WTC11 (cell line): ENCODE results near the gene HSPA4.

ENCODE experiments used
- RORB ChIP-seq: fragments of 250-450 bp; sonication (Bioruptor Pico); IDR thresholded peaks from 2 replicates; pipeline ENCODE4 v1.9.0; 2021; ENCODE audit warnings: mild to moderate bottlenecking
- SMAD3 ChIP-seq: sonication (generic); formaldehyde crosslinking; IDR thresholded peaks from 2 replicates; pipeline ENCODE4 v1.8.0; 2022; ENCODE audit warnings: missing genetic modification reagents, mild to moderate bottlenecking, borderline replicate concordance
- TCF7 ChIP-seq: sonication (generic); formaldehyde crosslinking; IDR thresholded peaks from 2 replicates; pipeline ENCODE4 v1.8.0; 2022; ENCODE audit warnings: mild to moderate bottlenecking, low read depth, missing genetic modification reagents, moderate library complexity
- ZNF138 ChIP-seq: sonication (generic); formaldehyde crosslinking; conservative IDR thresholded peaks from 2 replicates; pipeline ENCODE4 v1.8.1; 2022; ENCODE audit warnings: mild to moderate bottlenecking, moderate library complexity, missing genetic modification reagents
- TF ChIP-seq, protein P1 (sequence below): fragments of 200-600 bp; IDR thresholded peaks from 2 replicates; pipeline ENCODE4 v1.8.0; 2022; ENCODE audit warnings: antibody characterized with exemption
- TF ChIP-seq, protein P2 (sequence below): sonication (generic); formaldehyde crosslinking; IDR thresholded peaks from 2 replicates; pipeline ENCODE4 v1.8.0; 2023; ENCODE audit warnings: missing genetic modification reagents, mild to moderate bottlenecking, borderline replicate concordance
- TF ChIP-seq, protein P3 (sequence below): sonication (generic); formaldehyde crosslinking; IDR thresholded peaks from 2 replicates; pipeline ENCODE4 v1.8.1; 2023; ENCODE audit warnings: mild to moderate bottlenecking, missing genetic modification reagents
- TF ChIP-seq, protein P4 (sequence below): sonication (generic); formaldehyde crosslinking; IDR thresholded peaks from 2 replicates; pipeline ENCODE4 v1.8.0; 2022; ENCODE audit warnings: mild to moderate bottlenecking, missing genetic modification reagents
- TF ChIP-seq, protein P5 (sequence below): sonication (generic); formaldehyde crosslinking; IDR thresholded peaks from 2 replicates; pipeline ENCODE4 v1.8.0; 2022; ENCODE audit warnings: mild to moderate bottlenecking, missing genetic modification reagents
- TF ChIP-seq, protein P6 (sequence below): sonication (generic); formaldehyde crosslinking; IDR thresholded peaks from 2 replicates; pipeline ENCODE4 v1.8.1; 2022; ENCODE audit warnings: mild to moderate bottlenecking, missing genetic modification reagents, moderate library complexity, borderline replicate concordance
- TF ChIP-seq, protein P7 (sequence below): sonication (generic); formaldehyde crosslinking; IDR thresholded peaks from 2 replicates; pipeline ENCODE4 v1.8.1; 2022; ENCODE audit warnings: low read depth, mild to moderate bottlenecking, moderate library complexity, missing genetic modification reagents, borderline replicate concordance

DNA sequence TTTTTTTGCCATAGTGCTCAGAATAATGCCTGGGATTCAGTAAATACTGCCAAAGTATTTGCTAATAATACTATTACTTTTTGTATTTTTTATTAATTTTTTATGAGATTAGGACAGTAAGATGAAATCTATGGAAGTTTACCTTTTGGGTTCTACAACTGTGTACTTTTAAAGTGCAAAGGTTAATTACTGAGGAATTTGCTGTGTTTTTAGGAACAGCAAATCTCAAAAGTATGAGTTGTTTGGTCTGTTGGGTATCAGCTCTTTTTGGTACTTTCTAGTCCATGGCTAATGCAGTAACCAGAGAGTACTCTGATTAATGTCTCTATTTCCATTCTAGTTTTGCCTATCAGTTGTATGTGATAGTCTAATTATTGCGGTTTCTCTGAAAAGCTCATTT lies 5.1 kb downstream of the HSPA4 start:
- TF ChIP-seq, protein P1, sequence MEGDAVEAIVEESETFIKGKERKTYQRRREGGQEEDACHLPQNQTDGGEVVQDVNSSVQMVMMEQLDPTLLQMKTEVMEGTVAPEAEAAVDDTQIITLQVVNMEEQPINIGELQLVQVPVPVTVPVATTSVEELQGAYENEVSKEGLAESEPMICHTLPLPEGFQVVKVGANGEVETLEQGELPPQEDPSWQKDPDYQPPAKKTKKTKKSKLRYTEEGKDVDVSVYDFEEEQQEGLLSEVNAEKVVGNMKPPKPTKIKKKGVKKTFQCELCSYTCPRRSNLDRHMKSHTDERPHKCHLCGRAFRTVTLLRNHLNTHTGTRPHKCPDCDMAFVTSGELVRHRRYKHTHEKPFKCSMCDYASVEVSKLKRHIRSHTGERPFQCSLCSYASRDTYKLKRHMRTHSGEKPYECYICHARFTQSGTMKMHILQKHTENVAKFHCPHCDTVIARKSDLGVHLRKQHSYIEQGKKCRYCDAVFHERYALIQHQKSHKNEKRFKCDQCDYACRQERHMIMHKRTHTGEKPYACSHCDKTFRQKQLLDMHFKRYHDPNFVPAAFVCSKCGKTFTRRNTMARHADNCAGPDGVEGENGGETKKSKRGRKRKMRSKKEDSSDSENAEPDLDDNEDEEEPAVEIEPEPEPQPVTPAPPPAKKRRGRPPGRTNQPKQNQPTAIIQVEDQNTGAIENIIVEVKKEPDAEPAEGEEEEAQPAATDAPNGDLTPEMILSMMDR: no peak
- TF ChIP-seq, protein P2, sequence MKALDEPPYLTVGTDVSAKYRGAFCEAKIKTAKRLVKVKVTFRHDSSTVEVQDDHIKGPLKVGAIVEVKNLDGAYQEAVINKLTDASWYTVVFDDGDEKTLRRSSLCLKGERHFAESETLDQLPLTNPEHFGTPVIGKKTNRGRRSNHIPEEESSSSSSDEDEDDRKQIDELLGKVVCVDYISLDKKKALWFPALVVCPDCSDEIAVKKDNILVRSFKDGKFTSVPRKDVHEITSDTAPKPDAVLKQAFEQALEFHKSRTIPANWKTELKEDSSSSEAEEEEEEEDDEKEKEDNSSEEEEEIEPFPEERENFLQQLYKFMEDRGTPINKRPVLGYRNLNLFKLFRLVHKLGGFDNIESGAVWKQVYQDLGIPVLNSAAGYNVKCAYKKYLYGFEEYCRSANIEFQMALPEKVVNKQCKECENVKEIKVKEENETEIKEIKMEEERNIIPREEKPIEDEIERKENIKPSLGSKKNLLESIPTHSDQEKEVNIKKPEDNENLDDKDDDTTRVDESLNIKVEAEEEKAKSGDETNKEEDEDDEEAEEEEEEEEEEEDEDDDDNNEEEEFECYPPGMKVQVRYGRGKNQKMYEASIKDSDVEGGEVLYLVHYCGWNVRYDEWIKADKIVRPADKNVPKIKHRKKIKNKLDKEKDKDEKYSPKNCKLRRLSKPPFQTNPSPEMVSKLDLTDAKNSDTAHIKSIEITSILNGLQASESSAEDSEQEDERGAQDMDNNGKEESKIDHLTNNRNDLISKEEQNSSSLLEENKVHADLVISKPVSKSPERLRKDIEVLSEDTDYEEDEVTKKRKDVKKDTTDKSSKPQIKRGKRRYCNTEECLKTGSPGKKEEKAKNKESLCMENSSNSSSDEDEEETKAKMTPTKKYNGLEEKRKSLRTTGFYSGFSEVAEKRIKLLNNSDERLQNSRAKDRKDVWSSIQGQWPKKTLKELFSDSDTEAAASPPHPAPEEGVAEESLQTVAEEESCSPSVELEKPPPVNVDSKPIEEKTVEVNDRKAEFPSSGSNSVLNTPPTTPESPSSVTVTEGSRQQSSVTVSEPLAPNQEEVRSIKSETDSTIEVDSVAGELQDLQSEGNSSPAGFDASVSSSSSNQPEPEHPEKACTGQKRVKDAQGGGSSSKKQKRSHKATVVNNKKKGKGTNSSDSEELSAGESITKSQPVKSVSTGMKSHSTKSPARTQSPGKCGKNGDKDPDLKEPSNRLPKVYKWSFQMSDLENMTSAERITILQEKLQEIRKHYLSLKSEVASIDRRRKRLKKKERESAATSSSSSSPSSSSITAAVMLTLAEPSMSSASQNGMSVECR (CRISPR knock-in tag): no peak
- TF ChIP-seq, protein P3, sequence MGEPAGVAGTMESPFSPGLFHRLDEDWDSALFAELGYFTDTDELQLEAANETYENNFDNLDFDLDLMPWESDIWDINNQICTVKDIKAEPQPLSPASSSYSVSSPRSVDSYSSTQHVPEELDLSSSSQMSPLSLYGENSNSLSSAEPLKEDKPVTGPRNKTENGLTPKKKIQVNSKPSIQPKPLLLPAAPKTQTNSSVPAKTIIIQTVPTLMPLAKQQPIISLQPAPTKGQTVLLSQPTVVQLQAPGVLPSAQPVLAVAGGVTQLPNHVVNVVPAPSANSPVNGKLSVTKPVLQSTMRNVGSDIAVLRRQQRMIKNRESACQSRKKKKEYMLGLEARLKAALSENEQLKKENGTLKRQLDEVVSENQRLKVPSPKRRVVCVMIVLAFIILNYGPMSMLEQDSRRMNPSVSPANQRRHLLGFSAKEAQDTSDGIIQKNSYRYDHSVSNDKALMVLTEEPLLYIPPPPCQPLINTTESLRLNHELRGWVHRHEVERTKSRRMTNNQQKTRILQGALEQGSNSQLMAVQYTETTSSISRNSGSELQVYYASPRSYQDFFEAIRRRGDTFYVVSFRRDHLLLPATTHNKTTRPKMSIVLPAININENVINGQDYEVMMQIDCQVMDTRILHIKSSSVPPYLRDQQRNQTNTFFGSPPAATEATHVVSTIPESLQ (CRISPR knock-in tag): no peak
- TF ChIP-seq, protein P4, sequence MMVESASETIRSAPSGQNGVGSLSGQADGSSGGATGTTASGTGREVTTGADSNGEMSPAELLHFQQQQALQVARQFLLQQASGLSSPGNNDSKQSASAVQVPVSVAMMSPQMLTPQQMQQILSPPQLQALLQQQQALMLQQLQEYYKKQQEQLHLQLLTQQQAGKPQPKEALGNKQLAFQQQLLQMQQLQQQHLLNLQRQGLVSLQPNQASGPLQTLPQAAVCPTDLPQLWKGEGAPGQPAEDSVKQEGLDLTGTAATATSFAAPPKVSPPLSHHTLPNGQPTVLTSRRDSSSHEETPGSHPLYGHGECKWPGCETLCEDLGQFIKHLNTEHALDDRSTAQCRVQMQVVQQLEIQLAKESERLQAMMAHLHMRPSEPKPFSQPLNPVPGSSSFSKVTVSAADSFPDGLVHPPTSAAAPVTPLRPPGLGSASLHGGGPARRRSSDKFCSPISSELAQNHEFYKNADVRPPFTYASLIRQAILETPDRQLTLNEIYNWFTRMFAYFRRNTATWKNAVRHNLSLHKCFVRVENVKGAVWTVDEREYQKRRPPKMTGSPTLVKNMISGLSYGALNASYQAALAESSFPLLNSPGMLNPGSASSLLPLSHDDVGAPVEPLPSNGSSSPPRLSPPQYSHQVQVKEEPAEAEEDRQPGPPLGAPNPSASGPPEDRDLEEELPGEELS (CRISPR knock-in tag): no peak
- no peak for TF ChIP-seq RORB (CRISPR knock-in tag)
- TF ChIP-seq, protein P5, sequence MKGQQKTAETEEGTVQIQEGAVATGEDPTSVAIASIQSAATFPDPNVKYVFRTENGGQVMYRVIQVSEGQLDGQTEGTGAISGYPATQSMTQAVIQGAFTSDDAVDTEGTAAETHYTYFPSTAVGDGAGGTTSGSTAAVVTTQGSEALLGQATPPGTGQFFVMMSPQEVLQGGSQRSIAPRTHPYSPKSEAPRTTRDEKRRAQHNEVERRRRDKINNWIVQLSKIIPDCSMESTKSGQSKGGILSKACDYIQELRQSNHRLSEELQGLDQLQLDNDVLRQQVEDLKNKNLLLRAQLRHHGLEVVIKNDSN: no peak
- TF ChIP-seq ZNF138 (CRISPR knock-in tag): no peak
- no peak for TF ChIP-seq TCF7 (CRISPR knock-in tag)
- no peak for TF ChIP-seq SMAD3 (CRISPR knock-in tag)
- TF ChIP-seq, protein P6, sequence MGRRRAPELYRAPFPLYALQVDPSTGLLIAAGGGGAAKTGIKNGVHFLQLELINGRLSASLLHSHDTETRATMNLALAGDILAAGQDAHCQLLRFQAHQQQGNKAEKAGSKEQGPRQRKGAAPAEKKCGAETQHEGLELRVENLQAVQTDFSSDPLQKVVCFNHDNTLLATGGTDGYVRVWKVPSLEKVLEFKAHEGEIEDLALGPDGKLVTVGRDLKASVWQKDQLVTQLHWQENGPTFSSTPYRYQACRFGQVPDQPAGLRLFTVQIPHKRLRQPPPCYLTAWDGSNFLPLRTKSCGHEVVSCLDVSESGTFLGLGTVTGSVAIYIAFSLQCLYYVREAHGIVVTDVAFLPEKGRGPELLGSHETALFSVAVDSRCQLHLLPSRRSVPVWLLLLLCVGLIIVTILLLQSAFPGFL (CRISPR knock-in tag): no peak
- TF ChIP-seq, protein P7, sequence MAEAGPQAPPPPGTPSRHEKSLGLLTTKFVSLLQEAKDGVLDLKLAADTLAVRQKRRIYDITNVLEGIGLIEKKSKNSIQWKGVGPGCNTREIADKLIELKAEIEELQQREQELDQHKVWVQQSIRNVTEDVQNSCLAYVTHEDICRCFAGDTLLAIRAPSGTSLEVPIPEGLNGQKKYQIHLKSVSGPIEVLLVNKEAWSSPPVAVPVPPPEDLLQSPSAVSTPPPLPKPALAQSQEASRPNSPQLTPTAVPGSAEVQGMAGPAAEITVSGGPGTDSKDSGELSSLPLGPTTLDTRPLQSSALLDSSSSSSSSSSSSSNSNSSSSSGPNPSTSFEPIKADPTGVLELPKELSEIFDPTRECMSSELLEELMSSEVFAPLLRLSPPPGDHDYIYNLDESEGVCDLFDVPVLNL: no peak
